AG09319 (cell line): ENCODE data around the gene FAM174B.

Source experiments
- DNase-seq: peaks from one replicate; pipeline ENCODE4 v3.0.0-alpha.2; 2010; ENCODE audit warnings: low read depth; ENCODE audit errors: extremely low read depth
- CTCF ChIP-seq: IDR thresholded peaks from 2 replicates; pipeline ENCODE4 v1.5.1; 2011; ENCODE audit warnings: low read depth, mild to moderate bottlenecking, inconsistent platforms, low read length, moderate library complexity

FAM174B gene

GRCh38 chr15:92605225-92605944, 50.2 kb downstream of the FAM174B start:
- TF ChIP-seq CTCF: no peak
- DNase-seq: no peak

GRCh38 chr15:92603743-92604470, 51.7 kb downstream of the FAM174B start:
- no peak for DNase-seq
- no peak for TF ChIP-seq CTCF

DNA sequence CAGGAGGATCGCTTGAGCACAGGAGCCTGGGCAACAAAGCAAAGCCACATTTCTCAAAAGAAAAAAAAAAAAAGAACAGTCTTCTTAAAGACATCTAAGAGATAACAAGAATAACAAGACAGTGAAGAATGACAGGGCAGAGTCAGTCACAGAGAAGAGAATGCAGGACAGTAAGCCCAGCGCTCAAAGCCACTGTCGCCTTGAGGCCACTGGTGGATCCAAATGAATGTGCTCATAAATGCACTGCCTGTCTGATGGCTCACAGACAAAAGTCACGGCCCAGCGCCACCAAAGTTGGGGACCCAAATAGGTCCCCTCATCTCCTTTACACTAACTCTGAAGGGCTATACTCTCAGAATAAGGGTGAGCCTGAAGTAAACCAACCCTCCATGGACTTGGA, 52.3 kb downstream of the FAM174B start:
- DNase-seq: no peak
- TF ChIP-seq CTCF: no peak

- no peak for DNase-seq
- no peak for TF ChIP-seq CTCF
Observed at GRCh38 chr15:92602267-92602593, 53.3 kb downstream of the FAM174B start.

DNA sequence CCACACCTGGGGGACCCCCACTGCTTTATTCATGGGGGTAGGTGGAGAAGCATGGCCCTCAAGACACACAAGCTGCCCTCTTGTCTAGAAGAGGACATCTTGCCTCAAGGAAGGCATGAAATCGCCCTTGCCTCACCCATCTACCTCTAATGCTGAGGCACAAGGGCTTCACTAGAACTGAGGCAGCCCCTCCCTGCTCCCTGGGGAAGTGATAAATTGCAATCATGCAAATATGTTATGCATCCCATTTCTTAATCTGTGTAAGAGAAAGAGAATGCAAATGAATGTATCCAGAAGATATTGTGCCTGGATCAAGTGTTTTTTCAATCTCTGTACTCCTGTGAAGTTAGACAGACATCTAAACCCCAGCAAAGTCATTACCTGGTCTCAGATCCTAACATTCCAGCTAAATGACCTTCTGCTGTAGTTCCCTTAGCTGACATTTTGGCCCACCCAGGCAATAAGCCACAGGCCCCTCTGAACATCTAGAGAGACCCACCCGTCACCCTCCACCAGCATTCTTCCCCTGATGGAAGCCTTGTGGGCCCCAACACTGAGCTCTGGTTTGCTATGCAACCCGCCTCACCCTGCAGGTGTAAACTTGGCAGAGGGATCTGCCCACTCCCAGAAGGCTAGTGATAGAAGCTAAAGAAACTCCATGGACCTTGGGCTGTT, 53.8 kb downstream of the FAM174B start:
- no peak for TF ChIP-seq CTCF
- no peak for DNase-seq

DNA sequence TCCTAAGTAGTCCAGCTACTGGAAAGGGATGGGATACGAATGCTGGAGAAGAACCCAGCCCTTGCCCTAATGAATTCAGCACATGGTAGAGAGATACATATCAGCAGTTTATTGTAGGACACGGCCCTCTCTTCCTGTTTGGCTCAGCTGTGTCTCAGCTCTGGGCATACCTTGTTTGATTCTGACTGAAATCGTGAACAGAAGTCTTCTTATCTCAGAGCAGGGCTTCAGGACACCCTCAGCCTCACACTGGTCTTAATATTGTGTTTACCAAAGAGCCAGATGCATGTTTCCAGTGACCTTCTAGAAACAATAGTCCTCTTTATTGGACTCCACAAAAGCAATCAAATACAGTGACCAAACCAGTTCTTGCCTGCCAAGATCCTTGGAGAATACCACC, 54.7 kb downstream of the FAM174B start:
- DNase-seq: no peak
- no peak for TF ChIP-seq CTCF

DNA sequence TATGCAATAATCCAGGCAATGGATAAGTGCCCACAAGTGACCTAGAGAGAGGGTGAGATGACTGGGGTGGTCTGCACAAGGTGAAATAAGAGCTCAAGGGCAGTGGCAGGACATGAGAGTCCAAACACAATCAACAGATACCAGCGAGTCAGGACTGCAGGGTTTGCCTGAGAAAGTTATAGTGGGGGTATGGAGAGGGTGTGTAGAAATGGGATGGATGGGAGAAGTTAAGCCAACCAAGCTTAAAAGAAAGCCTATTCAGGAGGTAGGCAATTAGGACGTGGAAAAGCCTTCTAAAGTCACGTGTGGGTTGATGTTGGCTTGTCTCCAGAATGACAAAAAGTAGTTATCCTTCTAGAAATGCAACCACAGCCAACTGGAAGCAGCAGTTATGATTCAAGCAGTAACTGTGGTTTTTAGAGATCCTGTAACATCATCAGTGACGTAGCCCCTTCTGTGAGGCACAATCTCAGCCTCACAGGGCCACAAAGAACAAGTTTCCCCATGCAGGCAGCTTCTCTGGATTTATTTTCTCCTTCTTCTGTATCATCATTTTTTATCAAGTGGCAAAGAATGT, 56.1 kb downstream of the FAM174B start:
- no peak for DNase-seq
- no peak for TF ChIP-seq CTCF
